ENCODE results near the gene JMJD6. TPM values are rescaled to one million over a fixed set of nuclear protein-coding genes. Genes with fewer than 3 reads are reported as not detected.

Gene JMJD6
- total and polyA plus RNA-seq, 9 of the 15 experiments (the other 6 are each of a cell fraction or from before 2014, with no cell fraction given), result 2.5 to 52.3 (median 36.3) TPM

MicroRNAs within 50 kb of the gene (microRNA counts, 767-probe panel; counts per million panel counts)
- not detected for microRNA hsa-miR-636

Small RNA genes lying within 50 kb of the gene (microRNA-seq; reads per million reads assigned to microRNA genes)
- gene MIR636 (ENCODE audit: borderline microRNAs expressed), result 0.64 reads per million

Small RNA genes lying within 50 kb of the gene (small RNA-seq; reads per million reads assigned to genes)
- gene AC005837.3 (not detected), gene RF02271 (not detected), gene RNU6-97P (not detected), gene RNY4P36 (not detected)

Other genes with a start within 250 kb of the JMJD6 start
Only the 7 nearest of the 10 such genes appear.
- gene ST6GALNAC2, start 140.7 kb downstream of the JMJD6 start, total RNA-seq (2014; rRNA removed), result not detected in 2 replicates
- not detected in 2 replicates for gene ST6GALNAC2, start 140.7 kb downstream of the JMJD6 start, total RNA-seq (2014; rRNA removed; fragmentation: Illumina TruSeq; extraction: Trizol)
- gene ST6GALNAC2, start 140.7 kb downstream of the JMJD6 start, total RNA-seq (2015; rRNA removed; fragmentation: Illumina TruSeq; extraction: Trizol), result not detected in 2 replicates
- gene ST6GALNAC2, start 140.7 kb downstream of the JMJD6 start, total RNA-seq (2021), result not detected in 2 replicates
- gene ST6GALNAC2, start 140.7 kb downstream of the JMJD6 start, polyA plus RNA-seq (2011; rRNA removed), result not detected in 2 replicates
- gene ST6GALNAC2, start 140.7 kb downstream of the JMJD6 start, polyA plus RNA-seq (2014; fragmentation: Illumina TruSeq; extraction: Trizol), result 0.18 TPM in 1 of 2 replicates, not detected in the other
- not detected for gene ST6GALNAC2, start 140.7 kb downstream of the JMJD6 start, polyA plus RNA-seq (2014; fragmentation: Nextera tagmentation; extraction: Ambion mirVana)
- gene ST6GALNAC2, start 140.7 kb downstream of the JMJD6 start, polyA plus RNA-seq (2014; rRNA removed), result not detected in 2 replicates
- 43.4 and 54.9 TPM in 2 replicates for gene ST6GALNAC1, start 82.8 kb downstream of the JMJD6 start, total RNA-seq (2014; rRNA removed)
- 47.3 and 50.5 TPM in 2 replicates for gene ST6GALNAC1, start 82.8 kb downstream of the JMJD6 start, total RNA-seq (2014; rRNA removed; fragmentation: Illumina TruSeq; extraction: Trizol)
- gene ST6GALNAC1, start 82.8 kb downstream of the JMJD6 start, total RNA-seq (2015; rRNA removed; fragmentation: Illumina TruSeq; extraction: Trizol), result 20.6 and 21.4 TPM in 2 replicates
- 42.9 and 53.1 TPM in 2 replicates for gene ST6GALNAC1, start 82.8 kb downstream of the JMJD6 start, total RNA-seq (2021)
- gene ST6GALNAC1, start 82.8 kb downstream of the JMJD6 start, polyA plus RNA-seq (2011; rRNA removed), result 34.7 and 40.1 TPM in 2 replicates
- 62.4 and 68.4 TPM in 2 replicates for gene ST6GALNAC1, start 82.8 kb downstream of the JMJD6 start, polyA plus RNA-seq (2014; fragmentation: Illumina TruSeq; extraction: Trizol)
- gene ST6GALNAC1, start 82.8 kb downstream of the JMJD6 start, polyA plus RNA-seq (2014; fragmentation: Nextera tagmentation; extraction: Ambion mirVana), result 10 to 100 TPM; 50.4 to 62.9 TPM
- 49.1 and 56.0 TPM in 2 replicates for gene ST6GALNAC1, start 82.8 kb downstream of the JMJD6 start, polyA plus RNA-seq (2014; rRNA removed)
- gene MXRA7, start 15.6 kb downstream of the JMJD6 start, total RNA-seq (2014; rRNA removed), result 14.1 and 17.1 TPM in 2 replicates
- gene MXRA7, start 15.6 kb downstream of the JMJD6 start, total RNA-seq (2014; rRNA removed; fragmentation: Illumina TruSeq; extraction: Trizol), result 17.8 and 18.9 TPM in 2 replicates
- 8.2 and 8.8 TPM in 2 replicates for gene MXRA7, start 15.6 kb downstream of the JMJD6 start, total RNA-seq (2015; rRNA removed; fragmentation: Illumina TruSeq; extraction: Trizol)
- 12.8 and 14.3 TPM in 2 replicates for gene MXRA7, start 15.6 kb downstream of the JMJD6 start, total RNA-seq (2021)
- 36.8 and 38.4 TPM in 2 replicates for gene MXRA7, start 15.6 kb downstream of the JMJD6 start, polyA plus RNA-seq (2011; rRNA removed)
- 24.4 and 25.0 TPM in 2 replicates for gene MXRA7, start 15.6 kb downstream of the JMJD6 start, polyA plus RNA-seq (2014; fragmentation: Illumina TruSeq; extraction: Trizol)
- gene MXRA7, start 15.6 kb downstream of the JMJD6 start, polyA plus RNA-seq (2014; fragmentation: Nextera tagmentation; extraction: Ambion mirVana), result 1 to 10 TPM; 2.6 to 3.2 TPM
- 14.4 and 22.0 TPM in 2 replicates for gene MXRA7, start 15.6 kb downstream of the JMJD6 start, polyA plus RNA-seq (2014; rRNA removed)
- 29.4 and 32.9 TPM in 2 replicates for gene METTL23, start 233 bp upstream of the JMJD6 start, total RNA-seq (2014; rRNA removed)
- gene METTL23, start 233 bp upstream of the JMJD6 start, total RNA-seq (2014; rRNA removed; fragmentation: Illumina TruSeq; extraction: Trizol), result 37.3 and 47.0 TPM in 2 replicates
- 24.1 and 29.5 TPM in 2 replicates for gene METTL23, start 233 bp upstream of the JMJD6 start, total RNA-seq (2015; rRNA removed; fragmentation: Illumina TruSeq; extraction: Trizol)
- 36.5 TPM in 2 replicates for gene METTL23, start 233 bp upstream of the JMJD6 start, total RNA-seq (2021)
- gene METTL23, start 233 bp upstream of the JMJD6 start, polyA plus RNA-seq (2011; rRNA removed), result 56.7 and 67.3 TPM in 2 replicates
- gene METTL23, start 233 bp upstream of the JMJD6 start, polyA plus RNA-seq (2014; fragmentation: Illumina TruSeq; extraction: Trizol), result 41.6 and 44.1 TPM in 2 replicates
- gene METTL23, start 233 bp upstream of the JMJD6 start, polyA plus RNA-seq (2014; fragmentation: Nextera tagmentation; extraction: Ambion mirVana), result 10 to 100 TPM; 42.2 to 46.1 TPM
- 46.6 and 58.5 TPM in 2 replicates for gene METTL23, start 233 bp upstream of the JMJD6 start, polyA plus RNA-seq (2014; rRNA removed)
- 583 and 1,185 TPM in 2 replicates for gene SRSF2, start 10.7 kb upstream of the JMJD6 start, total RNA-seq (2014; rRNA removed)
- 261 and 276 TPM in 2 replicates for gene SRSF2, start 10.7 kb upstream of the JMJD6 start, total RNA-seq (2014; rRNA removed; fragmentation: Illumina TruSeq; extraction: Trizol)
- gene SRSF2, start 10.7 kb upstream of the JMJD6 start, total RNA-seq (2015; rRNA removed; fragmentation: Illumina TruSeq; extraction: Trizol), result 339 and 353 TPM in 2 replicates
- gene SRSF2, start 10.7 kb upstream of the JMJD6 start, total RNA-seq (2021), result 499 and 569 TPM in 2 replicates
- gene SRSF2, start 10.7 kb upstream of the JMJD6 start, polyA plus RNA-seq (2011; rRNA removed), result 422 and 444 TPM in 2 replicates
- gene SRSF2, start 10.7 kb upstream of the JMJD6 start, polyA plus RNA-seq (2014; fragmentation: Illumina TruSeq; extraction: Trizol), result 379 and 393 TPM in 2 replicates
- 100 to 1,000 TPM; 161 to 186 TPM for gene SRSF2, start 10.7 kb upstream of the JMJD6 start, polyA plus RNA-seq (2014; fragmentation: Nextera tagmentation; extraction: Ambion mirVana)
- 579 and 682 TPM in 2 replicates for gene SRSF2, start 10.7 kb upstream of the JMJD6 start, polyA plus RNA-seq (2014; rRNA removed)
- gene MFSD11, start 11.5 kb upstream of the JMJD6 start, total RNA-seq (2014; rRNA removed), result 15.5 and 25.6 TPM in 2 replicates
- 20.9 and 21.8 TPM in 2 replicates for gene MFSD11, start 11.5 kb upstream of the JMJD6 start, total RNA-seq (2014; rRNA removed; fragmentation: Illumina TruSeq; extraction: Trizol)
- gene MFSD11, start 11.5 kb upstream of the JMJD6 start, total RNA-seq (2015; rRNA removed; fragmentation: Illumina TruSeq; extraction: Trizol), result 21.6 and 24.1 TPM in 2 replicates
- gene MFSD11, start 11.5 kb upstream of the JMJD6 start, total RNA-seq (2021), result 24.5 and 26.2 TPM in 2 replicates
- gene MFSD11, start 11.5 kb upstream of the JMJD6 start, polyA plus RNA-seq (2011; rRNA removed), result 23.7 and 24.4 TPM in 2 replicates
- 15.0 and 17.9 TPM in 2 replicates for gene MFSD11, start 11.5 kb upstream of the JMJD6 start, polyA plus RNA-seq (2014; fragmentation: Illumina TruSeq; extraction: Trizol)
- 10 to 100 TPM; 14.4 to 19.7 TPM for gene MFSD11, start 11.5 kb upstream of the JMJD6 start, polyA plus RNA-seq (2014; fragmentation: Nextera tagmentation; extraction: Ambion mirVana)
- gene MFSD11, start 11.5 kb upstream of the JMJD6 start, polyA plus RNA-seq (2014; rRNA removed), result 19.9 and 22.8 TPM in 2 replicates
- 0.18 and 0.29 TPM in 2 replicates for gene MGAT5B, start 141.8 kb upstream of the JMJD6 start, total RNA-seq (2014; rRNA removed)
- 0.19 TPM in 1 of 2 replicates, not detected in the other for gene MGAT5B, start 141.8 kb upstream of the JMJD6 start, total RNA-seq (2014; rRNA removed; fragmentation: Illumina TruSeq; extraction: Trizol)
- gene MGAT5B, start 141.8 kb upstream of the JMJD6 start, total RNA-seq (2015; rRNA removed; fragmentation: Illumina TruSeq; extraction: Trizol), result not detected in 2 replicates
- gene MGAT5B, start 141.8 kb upstream of the JMJD6 start, total RNA-seq (2021), result 0.16 and 0.22 TPM in 2 replicates
- gene MGAT5B, start 141.8 kb upstream of the JMJD6 start, polyA plus RNA-seq (2011; rRNA removed), result 0.43 and 0.79 TPM in 2 replicates
- gene MGAT5B, start 141.8 kb upstream of the JMJD6 start, polyA plus RNA-seq (2014; fragmentation: Illumina TruSeq; extraction: Trizol), result 0.09 and 0.17 TPM in 2 replicates
- gene MGAT5B, start 141.8 kb upstream of the JMJD6 start, polyA plus RNA-seq (2014; fragmentation: Nextera tagmentation; extraction: Ambion mirVana), result not detected
- gene MGAT5B, start 141.8 kb upstream of the JMJD6 start, polyA plus RNA-seq (2014; rRNA removed), result 0.16 TPM in 1 of 2 replicates, not detected in the other